Osteocyte (in vitro differentiated cells): ENCODE results near the gene SUPT20H. TPM values are rescaled to one million over a fixed set of nuclear protein-coding genes. Genes with fewer than 3 reads are reported as not detected.

Experiments used
- DNase-seq: peaks from one replicate; pipeline ENCODE4 v3.0.0; 2021; ENCODE audit warnings: mixed read lengths; ENCODE audit not compliant: unreplicated experiment; ENCODE audit errors: extremely low spot score
- H3K27ac Mint-ChIP-seq: one replicate; pipeline ENCODE4 v1.8.0; 2021; ENCODE audit warnings: mild to moderate bottlenecking, mixed read lengths; ENCODE audit not compliant: unreplicated experiment
- H3K27me3 Mint-ChIP-seq: one replicate; pipeline ENCODE4 v1.8.0; 2021; ENCODE audit warnings: mixed read lengths; ENCODE audit not compliant: unreplicated experiment
- H3K36me3 Mint-ChIP-seq: one replicate; pipeline ENCODE4 v1.8.0; 2021; ENCODE audit warnings: mixed read lengths; ENCODE audit not compliant: unreplicated experiment
- H3K4me1 Mint-ChIP-seq: one replicate; pipeline ENCODE4 v1.8.0; 2021; ENCODE audit warnings: mixed read lengths; ENCODE audit not compliant: unreplicated experiment
- H3K4me3 Mint-ChIP-seq: one replicate; pipeline ENCODE4 v1.8.0; 2021; ENCODE audit warnings: mild to moderate bottlenecking, moderate library complexity, mixed read lengths; ENCODE audit not compliant: unreplicated experiment
- H3K9me3 Mint-ChIP-seq: one replicate; pipeline ENCODE4 v1.8.0; 2021; ENCODE audit warnings: mixed read lengths; ENCODE audit not compliant: unreplicated experiment
- total RNA-seq: library from RNA; stranded (reverse); gene quantifications from 2 replicates; pipeline ENCODE4 v1.2.1, GENCODE V29; 2021
- TF ChIP-seq, protein P1 (sequence below): fragments of 200-600 bp; sonication (generic); IDR thresholded peaks from 2 replicates; pipeline ENCODE4 v1.5.0; 2021; ENCODE audit warnings: antibody characterized with exemption, mild to moderate bottlenecking, moderate library complexity

The SUPT20H gene
- total RNA-seq, 1 donor from 2014 or later = 65.4 TPM

DNA sequence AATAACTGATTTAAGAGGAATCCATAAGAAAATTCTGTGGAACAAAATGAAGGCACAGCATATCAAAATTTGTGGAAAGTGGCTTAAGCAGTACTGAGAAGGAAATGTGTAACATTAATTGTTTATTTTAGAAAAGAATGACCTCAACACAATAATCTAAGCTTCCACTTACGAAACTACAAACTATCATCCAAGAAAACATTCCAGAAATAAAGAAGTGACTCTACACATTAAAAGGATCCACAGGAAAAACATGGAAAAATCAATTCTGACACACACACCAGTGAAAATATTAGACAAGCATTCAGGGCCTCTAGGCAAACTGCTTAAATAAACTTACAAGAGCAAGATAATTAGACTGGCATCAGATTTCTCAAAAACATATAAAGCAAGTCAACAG is 44.9 kb downstream of the SUPT20H start:
- H3K27ac Mint-ChIP-seq = peak overlapping the region; percentile 83
- H3K4me1 Mint-ChIP-seq = peaks cover 31% of the 10 kb centered on the region
- peaks cover 7% of the 10 kb centered on the region for H3K9me3 Mint-ChIP-seq
- H3K36me3 Mint-ChIP-seq = peaks cover 57% of the 10 kb centered on the region
- H3K27me3 Mint-ChIP-seq = no peaks in the 10 kb centered on the region
- TF ChIP-seq, protein P1, sequence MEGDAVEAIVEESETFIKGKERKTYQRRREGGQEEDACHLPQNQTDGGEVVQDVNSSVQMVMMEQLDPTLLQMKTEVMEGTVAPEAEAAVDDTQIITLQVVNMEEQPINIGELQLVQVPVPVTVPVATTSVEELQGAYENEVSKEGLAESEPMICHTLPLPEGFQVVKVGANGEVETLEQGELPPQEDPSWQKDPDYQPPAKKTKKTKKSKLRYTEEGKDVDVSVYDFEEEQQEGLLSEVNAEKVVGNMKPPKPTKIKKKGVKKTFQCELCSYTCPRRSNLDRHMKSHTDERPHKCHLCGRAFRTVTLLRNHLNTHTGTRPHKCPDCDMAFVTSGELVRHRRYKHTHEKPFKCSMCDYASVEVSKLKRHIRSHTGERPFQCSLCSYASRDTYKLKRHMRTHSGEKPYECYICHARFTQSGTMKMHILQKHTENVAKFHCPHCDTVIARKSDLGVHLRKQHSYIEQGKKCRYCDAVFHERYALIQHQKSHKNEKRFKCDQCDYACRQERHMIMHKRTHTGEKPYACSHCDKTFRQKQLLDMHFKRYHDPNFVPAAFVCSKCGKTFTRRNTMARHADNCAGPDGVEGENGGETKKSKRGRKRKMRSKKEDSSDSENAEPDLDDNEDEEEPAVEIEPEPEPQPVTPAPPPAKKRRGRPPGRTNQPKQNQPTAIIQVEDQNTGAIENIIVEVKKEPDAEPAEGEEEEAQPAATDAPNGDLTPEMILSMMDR = no peak
- H3K4me3 Mint-ChIP-seq = no peak overlapping the region
- no peak for DNase-seq

GRCh38 chr13:37011788-37012187 is 47.7 kb downstream of the SUPT20H start:
- H3K4me1 Mint-ChIP-seq = peaks cover 31% of the 10 kb centered on the region
- H3K27ac Mint-ChIP-seq = no peak overlapping the region
- H3K36me3 Mint-ChIP-seq = peaks cover 65% of the 10 kb centered on the region
- no peak overlapping the region for H3K4me3 Mint-ChIP-seq
- TF ChIP-seq, protein P1 = no peak
- no peak for DNase-seq
- H3K9me3 Mint-ChIP-seq = peaks cover 7% of the 10 kb centered on the region
- no peaks in the 10 kb centered on the region for H3K27me3 Mint-ChIP-seq

DNA sequence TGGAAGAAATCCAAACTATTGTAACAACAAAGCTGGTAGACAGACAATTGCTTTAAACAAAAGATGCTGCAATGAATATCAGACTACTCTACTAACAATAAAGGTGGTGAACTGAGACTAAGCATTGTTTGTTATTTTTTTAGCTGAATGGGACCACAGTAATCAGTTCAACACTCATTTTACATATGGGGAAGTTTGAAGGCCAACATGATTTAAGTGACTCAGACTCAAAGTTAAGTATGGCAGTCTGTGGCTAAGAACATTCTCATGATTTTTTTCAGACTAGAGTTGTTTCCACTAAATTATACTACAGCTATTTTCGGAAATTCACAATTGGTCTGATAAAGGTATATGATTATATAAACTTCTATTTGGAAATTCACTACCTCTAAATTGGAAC is 48.5 kb downstream of the SUPT20H start:
- Mint-ChIP-seq H3K27me3 (no peaks in the 10 kb centered on the region), H3K4me3 (no peak overlapping the region), H3K27ac (no peak overlapping the region), H3K36me3 (peaks cover 64% of the 10 kb centered on the region), H3K9me3 (peaks cover 7% of the 10 kb centered on the region), H3K4me1 (peaks cover 31% of the 10 kb centered on the region)
- TF ChIP-seq, protein P1 = no peak
- no peak for DNase-seq

GRCh38 chr13:37010424-37010823 is 49.1 kb downstream of the SUPT20H start:
- Mint-ChIP-seq H3K36me3 (peaks cover 63% of the 10 kb centered on the region), H3K9me3 (peaks cover 2% of the 10 kb centered on the region), H3K4me3 (no peak overlapping the region), H3K4me1 (peaks cover 28% of the 10 kb centered on the region), H3K27me3 (no peaks in the 10 kb centered on the region), H3K27ac (no peak overlapping the region)
- TF ChIP-seq, protein P1 = no peak
- DNase-seq = no peak

DNA sequence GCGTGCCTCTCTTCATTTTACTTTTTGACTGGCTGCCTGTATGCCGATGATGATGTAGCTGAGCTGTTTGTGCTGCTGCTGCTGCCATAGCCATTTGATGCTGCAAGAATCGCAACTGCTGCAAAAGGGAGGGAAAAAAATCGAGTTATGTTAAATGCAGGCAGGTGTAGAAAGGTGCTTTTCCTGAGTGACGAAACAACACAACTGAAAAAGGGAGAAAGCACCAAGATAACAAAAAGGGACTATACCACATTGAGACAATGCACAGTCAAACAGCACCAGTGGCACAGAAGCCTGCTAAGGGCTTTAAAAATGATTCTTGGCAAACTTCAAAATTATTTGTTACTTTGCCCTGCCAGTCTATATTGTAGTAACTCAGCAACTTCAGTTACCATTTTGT is 49.8 kb downstream of the SUPT20H start:
- H3K27ac Mint-ChIP-seq = no peak overlapping the region
- peaks cover 59% of the 10 kb centered on the region for H3K36me3 Mint-ChIP-seq
- TF ChIP-seq, protein P1 = no peak
- peaks cover 22% of the 10 kb centered on the region for H3K4me1 Mint-ChIP-seq
- no peaks in the 10 kb centered on the region for H3K27me3 Mint-ChIP-seq
- no peak overlapping the region for H3K4me3 Mint-ChIP-seq
- DNase-seq = no peak
- no peaks in the 10 kb centered on the region for H3K9me3 Mint-ChIP-seq
